GM19240 (cell line): ENCODE data around the gene VPS13D.
"Not testable (repeated sequence)": the region's sequence is repeated elsewhere in the genome, so short reads cannot be mapped to it uniquely, and the experiment has no call there.

Experiments
- DNase-seq: peaks from one replicate; pipeline ENCODE4 v3.0.0; 2011; ENCODE audit warnings: low spot score; ENCODE audit not compliant: insufficient read length

VPS13D gene

GRCh38 chr1:12537294-12537693 lies 307.5 kb downstream of the VPS13D start:
- no peak for DNase-seq

GRCh38 chr1:12537906-12538461 lies 308.2 kb downstream of the VPS13D start:
- DNase-seq: no peak

- DNase-seq: not testable (repeated sequence)
Measured at GRCh38 chr1:12538536-12538935, 308.7 kb downstream of the VPS13D start.

- no peak for DNase-seq
Measured at GRCh38 chr1:12539320-12539704, 309.5 kb downstream of the VPS13D start.

GRCh38 chr1:12539705-12540579 lies 310.1 kb downstream of the VPS13D start:
- DNase-seq: no peak

- no peak for DNase-seq
Measured at GRCh38 chr1:12540580-12541273, 310.9 kb downstream of the VPS13D start.

- DNase-seq: no peak
Measured at GRCh38 chr1:12541274-12542137, 311.7 kb downstream of the VPS13D start.

GRCh38 chr1:12542138-12542465 lies 312.3 kb downstream of the VPS13D start:
- no peak for DNase-seq

- no peak for DNase-seq
Measured at GRCh38 chr1:12542616-12543592, 313.1 kb downstream of the VPS13D start.

GRCh38 chr1:12543740-12544154 lies 313.9 kb downstream of the VPS13D start:
- no peak for DNase-seq

GRCh38 chr1:12544357-12544756 lies 314.5 kb downstream of the VPS13D start:
- DNase-seq: no peak

- DNase-seq: no peak
Measured at GRCh38 chr1:12544992-12545391, 315.2 kb downstream of the VPS13D start.

- DNase-seq: no peak
Measured at GRCh38 chr1:12546771-12547585, 317.1 kb downstream of the VPS13D start.

GRCh38 chr1:12547586-12548225 lies 317.9 kb downstream of the VPS13D start:
- DNase-seq: no peak

- DNase-seq: no peak
Measured at GRCh38 chr1:12548279-12548972, 318.6 kb downstream of the VPS13D start.

- no peak for DNase-seq
Measured at GRCh38 chr1:12548973-12549459, 319.2 kb downstream of the VPS13D start.

- no peak for DNase-seq
Measured at GRCh38 chr1:12549460-12550349, 319.9 kb downstream of the VPS13D start.
